Tongue (tissue), 2 donors: ENCODE measurements around the gene ARPC5L. TPM values are rescaled to one million over a fixed set of nuclear protein-coding genes. Genes with fewer than 3 reads are reported as not detected.
A peak's percentile ranks its signal among the peaks of the same experiment; 100 is the strongest.
"Not testable (repeated sequence)": the region's sequence is repeated elsewhere in the genome, so short reads cannot be mapped to it uniquely, and the experiment has no call there.

ENCODE experiments used
- DNase-seq: peaks from one replicate; pipeline ENCODE4 v3.0.0-alpha.2; 2015
- total RNA-seq: library from RNA; depleted of rRNA; stranded (reverse); fragments of >200 nt; gene quantifications from one replicate; pipeline ENCODE4 v1.2.3, GENCODE V29; 2014

ARPC5L gene
- total RNA-seq, 1 donor from 2014 or later: 16.1 TPM

DNA sequence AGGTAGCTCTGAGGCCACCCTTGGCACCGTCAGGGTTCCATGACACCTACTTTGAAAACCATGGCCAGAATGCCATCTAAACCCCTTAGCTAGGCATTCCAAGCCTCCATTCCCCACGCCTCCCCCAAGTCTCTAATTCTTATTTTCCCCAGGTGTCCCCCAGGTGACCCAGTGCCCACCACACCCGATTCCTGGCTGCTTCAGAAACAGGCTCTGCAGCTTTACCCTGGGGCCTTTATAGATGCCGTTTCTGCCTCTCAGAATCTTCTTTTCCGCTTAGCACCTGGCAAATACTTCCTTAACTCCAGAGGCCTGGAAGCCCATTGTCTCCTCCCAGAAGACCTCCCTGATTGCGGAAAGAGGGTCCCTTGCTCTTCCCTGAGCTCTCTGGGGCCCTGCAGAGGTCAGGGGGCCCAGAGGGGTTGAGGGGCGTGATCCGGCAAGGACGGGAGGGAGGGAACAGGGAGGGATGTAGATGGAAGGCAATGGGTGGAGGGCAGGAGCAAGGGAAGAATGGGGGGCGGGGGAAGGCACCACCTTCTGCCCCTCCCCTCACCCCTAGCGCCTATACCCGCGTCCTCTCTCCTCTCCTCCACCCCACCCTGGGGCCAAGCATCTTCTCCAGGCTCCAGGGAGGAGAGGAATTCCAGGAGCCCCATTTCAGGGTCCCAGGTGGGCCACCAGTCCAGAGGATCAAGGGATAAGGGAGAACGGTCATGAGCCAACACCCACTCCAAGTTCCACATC, 20.7 kb upstream of the ARPC5L start:
- no peak for DNase-seq

DNA sequence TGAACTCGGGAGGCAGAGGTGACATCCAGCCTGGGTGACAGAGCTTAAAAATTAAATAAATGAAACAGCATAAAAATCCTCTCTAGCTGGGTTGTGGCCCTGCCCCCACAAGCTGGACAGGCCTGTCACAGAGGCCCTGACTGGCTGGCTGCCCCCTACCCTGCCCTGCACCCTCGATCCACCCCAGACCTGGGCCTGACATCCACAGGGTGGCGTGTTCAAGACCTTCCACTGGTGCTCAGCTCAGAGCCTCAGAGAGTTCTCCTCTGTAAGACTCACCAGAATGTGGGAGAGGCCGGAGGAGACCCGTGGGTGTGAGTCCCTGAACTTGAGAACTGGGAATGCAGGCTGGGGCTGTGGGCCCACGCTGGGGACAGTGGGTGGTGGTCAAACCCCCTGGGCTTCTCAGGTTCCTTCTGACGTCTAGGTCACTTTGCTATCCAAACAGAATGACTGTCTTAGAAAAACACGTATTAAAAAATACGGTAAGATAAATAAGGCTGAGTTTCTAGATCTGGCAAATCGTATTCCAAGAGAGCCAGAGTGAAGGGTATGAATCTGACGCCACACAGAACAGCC, 18.4 kb upstream of the ARPC5L start:
- no peak for DNase-seq

DNA sequence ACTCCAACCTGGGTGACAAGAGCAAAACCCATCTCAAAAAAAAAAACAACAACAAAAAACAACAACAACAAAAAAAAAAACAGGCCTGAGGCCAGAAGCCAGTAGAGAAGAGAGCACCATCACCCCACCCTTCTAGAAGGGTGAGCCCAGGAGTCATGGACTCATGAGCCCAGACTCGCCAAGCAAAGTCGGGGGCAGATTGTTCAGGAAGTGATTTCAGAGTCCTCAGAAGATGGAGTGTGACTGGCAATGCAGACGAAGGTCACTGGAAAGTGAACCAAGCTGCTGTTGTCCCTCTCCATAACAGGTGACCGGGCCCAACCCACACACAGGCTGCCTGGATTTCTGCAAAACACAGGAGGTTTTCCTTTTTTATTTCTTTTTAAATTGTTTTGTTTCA, 17.6 kb upstream of the ARPC5L start:
- no peak for DNase-seq

DNA sequence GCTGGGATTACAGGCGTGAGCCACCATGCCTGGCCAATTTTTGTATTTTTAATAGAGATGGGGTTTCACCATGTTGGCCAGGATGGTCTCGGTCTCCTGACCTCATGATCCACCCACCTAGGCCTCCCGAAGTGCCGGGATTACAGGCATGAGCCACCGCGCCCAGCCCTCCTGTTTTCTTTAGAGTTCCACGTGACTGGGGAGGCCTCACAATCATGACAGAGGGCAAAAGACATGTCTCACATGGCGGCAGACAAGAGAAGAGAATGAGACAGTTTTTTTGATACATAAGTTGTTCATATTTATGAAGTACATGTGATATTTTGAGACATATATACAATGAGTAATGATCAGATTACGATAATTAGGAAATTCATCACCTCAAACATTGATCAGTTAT, 15.5 kb upstream of the ARPC5L start:
- DNase-seq: not testable (repeated sequence)

DNA sequence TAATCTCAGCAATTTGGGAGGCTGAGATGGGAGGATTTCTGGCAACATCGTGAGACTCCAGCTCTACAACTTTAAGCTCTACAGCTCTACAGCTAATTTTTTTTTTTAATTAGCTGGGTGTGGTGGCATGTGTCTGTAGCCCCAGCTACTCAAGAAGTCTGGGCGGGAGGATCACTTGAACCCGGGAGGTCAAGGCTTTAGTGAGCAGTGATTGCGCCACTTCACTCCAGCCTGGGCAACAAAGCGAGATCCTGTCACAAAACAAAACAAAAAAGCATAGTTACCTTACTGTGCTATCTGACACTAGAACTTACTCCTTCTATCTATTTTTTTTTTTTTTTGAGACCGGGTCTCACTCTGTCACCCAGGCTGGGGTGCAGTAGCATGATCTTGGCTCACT, 15.0 kb upstream of the ARPC5L start:
- DNase-seq: no peak

DNA sequence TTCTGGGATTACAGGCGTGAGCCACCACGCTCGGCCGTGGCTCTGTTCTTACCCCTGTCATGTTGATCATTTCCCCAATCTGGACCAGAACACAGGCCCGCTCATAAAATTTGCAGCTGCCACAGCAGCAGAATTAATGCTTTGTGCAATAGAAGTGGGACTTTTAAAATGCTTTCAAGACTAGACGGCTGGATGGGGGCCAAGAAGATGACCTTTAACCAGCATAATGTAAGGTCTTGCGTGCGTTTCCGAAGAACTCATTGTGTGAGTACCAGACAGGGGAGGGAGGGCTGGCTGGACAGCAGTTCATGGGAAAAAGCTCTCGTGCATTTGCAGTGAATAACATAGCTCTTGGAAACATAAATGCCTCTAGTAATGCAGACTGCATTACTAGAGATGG, 12.1 kb upstream of the ARPC5L start:
- DNase-seq: peak; percentile 67

DNA sequence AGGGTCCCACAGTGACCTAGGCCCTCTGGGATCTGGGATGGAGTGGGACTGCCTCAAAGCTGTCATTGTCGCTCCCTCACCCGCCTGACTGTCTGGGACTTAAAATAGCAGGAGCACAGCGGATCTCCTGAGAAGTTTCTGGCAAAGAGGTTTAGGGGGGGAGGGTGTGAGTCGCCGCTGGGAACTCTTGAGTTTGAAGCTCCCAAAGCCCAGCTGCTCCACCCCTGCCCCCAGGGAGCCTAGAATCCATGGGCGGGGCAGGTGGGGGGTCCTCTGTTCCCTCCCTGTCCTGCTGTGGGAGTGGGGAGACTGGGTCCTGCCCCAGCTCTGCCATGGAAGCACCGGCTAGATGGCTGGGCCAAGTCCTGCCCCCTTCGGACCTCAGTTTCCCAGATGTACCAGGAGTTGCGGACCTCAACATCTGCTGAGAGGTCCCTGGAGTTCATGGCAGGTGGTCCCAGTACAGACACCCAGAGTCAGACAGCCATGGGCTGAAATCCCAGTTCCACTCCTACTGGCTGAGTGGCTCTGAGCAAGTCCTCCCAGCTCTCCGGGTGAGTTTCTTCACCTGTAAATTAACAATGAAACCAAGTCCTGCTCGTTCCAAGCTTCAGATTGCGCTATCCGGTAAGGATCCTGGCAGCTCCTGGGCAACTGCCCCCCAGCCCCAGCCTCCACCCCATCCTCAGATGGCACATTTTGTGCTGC, 9.7 kb upstream of the ARPC5L start:
- DNase-seq: peak; percentile 69

DNA sequence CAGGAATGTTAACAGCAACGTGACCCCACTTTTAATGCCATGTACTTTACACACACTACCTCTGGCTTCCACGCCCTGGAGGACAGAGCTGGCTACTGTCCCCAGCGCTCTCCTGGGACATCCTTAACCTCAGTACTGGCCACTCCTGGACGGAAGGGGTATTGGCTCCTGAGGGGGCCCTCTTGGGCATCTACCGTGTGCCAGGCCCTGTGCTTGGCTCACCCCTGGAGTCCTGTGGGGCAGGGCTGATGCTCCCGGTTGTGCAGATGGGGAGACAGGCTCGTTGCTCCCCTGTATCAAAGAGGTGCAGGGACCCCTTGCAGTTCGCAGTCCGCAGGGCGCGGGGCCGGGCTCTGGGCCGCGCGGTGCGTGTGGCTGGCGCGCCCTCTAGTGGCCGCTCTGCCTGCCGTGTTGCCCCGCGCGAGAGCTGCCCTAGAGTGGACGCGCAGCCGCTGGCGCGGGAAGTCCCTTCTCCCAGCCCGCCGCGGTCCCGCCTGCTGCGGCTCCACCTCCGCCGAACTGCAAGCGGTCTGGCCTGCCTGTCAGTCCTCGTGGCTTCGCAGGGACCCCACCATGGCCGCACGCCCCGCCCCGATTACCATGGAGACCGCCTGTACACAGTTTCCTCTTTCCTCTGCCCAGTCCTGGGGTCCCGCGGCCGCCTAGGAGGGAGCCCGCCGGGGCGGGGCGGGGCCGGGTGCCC, 8.9 kb upstream of the ARPC5L start, which contains the start of gene WDR38:
WDR38 (plus strand) TSS at position 632 of the 703 bp plus-strand sequence. CDS start 72 bp downstream, outside the sequence.
- peak; percentile 88 for DNase-seq

DNA sequence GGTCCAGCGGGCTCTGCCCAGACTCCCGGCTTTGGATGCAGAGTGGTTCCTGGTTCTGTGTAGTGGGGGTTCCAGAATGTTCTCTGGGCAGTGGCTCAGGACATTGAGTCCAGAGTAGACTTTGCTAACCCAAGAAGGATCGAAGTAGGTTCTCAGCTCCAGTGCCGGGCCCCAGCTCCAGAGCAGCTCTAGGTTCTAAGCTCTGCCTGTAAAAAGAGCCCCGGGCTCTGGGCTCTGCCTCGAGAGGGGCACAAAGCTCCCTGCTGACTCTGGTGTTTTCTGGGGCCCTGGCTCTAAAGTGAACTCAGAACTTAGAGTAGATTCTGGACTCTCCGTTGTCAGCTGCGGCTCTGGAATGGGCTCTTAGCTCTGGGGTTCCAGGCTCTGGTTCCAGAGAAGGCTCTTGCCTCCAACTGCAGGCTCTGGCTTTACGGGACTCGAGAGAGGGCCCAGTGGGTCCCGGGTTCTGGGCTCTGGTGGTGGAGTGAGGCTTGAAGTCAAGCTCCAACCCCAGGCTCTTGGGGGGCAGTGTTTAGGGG, 8.3 kb upstream of the ARPC5L start:
- no peak for DNase-seq

DNA sequence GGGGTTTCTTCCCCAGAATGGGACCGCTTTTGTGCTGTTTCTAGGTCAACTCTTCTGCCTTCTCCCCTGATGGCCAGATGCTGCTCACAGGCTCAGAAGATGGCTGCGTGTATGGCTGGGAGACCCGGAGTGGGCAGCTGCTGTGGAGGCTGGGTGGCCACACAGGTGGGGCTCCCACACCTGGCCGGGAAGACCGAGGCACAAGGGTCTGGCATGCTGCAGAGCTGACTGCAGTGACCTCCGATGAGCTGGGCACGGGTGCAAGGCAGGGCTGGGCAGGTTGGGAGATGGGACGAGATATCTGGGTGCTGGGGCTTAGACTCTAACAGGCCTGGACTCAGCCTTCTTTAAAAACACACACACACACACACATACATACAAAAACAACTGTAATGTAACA, 7.8 kb upstream of the ARPC5L start:
- DNase-seq: no peak

DNA sequence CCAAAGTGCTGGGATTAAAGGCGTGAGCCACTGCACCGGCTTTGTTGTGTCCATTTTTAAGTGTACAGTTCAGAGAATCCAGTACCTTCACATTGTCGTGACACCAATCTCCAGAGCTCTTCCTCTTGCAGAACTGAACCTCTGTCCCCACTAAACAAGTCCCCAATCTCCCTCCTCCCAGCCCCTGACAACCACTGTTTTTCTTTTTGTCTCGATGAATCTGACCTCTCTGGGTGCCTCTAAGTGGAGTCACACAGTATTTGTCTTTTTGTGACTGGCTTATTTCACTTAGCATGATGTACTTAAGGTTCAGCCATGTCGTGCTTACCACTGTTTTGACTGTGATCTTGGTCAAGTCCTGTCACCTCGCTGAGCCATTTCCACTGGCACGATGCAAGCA, 7.1 kb upstream of the ARPC5L start:
- DNase-seq: no peak

DNA sequence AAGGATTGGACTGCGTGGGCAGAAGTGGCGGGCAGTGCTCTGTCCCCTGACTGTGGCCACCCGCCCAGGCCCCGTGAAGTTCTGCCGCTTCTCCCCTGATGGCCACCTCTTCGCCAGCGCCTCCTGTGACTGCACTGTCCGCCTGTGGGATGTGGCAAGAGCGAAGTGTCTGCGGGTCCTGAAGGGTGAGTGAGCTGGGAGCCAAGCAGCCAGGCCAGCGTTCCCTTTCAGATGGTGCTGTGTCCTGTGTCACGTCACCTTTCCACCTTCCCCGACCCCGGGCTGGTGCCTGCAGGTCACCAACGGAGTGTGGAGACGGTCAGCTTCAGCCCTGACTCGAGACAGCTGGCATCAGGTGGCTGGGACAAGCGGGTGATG, 6.4 kb upstream of the ARPC5L start:
- DNase-seq: no peak

DNA sequence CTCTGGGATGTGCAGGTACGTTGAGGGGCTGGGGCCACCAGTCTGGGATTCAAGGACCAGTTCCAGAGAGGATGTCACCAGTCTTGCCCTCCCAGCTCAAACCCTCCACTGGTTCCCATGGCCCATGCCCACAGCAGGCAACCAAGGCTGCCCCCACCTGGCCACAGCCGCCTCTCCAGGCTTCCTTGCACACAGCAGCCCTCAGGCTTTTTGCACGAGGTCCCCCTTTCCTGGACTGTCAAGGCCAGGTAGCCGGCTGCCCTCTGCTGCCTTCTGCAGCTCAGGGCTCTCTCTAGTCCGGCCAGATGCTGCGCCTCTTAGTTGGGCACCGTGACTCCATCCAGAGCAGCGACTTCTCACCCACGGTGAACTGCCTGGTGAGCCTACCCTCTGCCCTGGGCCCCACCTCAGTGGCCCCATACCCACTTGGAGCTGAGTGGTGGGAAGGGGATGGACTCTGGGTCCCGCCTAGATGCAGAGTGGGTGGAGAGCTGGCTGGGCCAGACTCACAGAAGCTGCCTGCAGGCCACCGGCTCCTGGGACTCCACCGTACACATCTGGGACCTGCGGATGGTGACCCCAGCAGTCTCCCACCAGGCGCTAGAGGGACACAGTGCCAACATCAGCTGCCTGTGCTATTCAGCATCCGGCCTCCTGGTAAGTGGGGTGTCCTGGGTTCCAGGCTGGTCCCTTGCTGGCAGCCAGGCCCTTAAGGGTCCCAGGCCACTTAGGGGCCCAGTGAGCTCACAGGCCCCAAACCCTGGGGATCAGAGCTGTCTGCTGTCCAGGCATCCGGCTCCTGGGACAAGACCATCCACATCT, 5.8 kb upstream of the ARPC5L start:
- no peak for DNase-seq

DNA sequence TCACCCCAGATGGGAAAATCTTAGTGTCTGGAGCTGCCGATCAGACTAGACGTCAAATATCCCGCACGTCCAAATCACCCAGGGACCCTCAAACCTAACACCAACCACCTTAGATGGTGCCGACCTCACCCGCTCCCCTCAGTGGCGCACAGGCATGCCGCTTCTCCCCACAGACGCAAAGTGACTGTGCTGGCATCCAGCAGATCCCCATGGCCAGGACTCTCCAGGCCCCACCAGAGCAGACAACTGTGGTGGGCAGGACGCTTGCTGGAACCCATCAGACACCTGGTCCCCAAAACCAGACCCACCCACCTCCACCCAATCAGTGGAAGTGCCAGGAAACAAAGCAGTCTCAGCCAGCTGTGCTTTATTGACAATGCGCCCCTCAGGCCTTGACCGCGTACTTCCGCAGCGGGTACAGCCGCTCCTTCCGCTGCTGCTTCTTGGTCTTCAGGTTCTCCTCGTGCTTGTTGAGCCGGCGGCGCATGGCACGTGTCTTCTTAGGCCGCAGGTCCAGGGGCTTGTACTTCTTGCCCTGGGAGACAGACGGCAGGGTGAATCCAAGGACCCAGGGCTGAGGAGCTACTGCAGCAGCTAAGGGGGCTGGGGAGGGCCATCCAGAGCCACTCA, 4.3 kb upstream of the ARPC5L start:
- no peak for DNase-seq

DNA sequence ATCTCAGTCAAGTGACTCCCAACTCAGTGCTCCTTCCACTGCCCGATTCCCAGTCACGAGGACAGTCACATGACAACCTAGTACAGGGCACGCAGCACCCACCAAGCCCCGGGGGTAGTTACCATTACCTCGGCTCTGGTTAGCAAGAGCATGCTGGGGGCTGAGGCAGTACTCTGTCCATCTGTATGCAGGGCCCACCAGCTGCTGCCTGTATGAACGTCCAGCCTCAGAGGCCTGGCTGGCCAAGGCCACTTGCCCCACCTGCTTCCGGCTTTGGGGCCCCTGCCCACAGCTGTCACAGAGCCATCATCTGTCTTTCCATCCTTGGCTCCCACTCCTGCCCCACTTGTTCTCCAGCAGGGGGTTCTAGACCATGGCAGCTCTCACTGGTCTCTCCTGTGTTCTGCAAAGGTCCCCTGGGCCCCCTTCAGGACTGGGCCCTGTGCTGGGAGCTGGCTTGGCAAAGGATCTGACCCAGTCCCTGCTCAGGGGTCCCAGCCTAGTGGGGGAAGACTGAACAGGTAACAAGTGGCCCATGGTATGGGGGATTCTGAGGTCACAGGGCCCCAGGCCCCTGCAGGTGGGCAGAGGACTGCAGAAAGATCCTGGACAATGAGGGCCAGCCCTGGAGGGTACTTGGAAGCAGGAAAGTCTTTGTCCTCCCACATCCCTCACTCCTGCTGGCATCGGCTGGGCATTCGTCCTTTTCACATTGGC, 3.4 kb upstream of the ARPC5L start:
- peak; percentile 65 for DNase-seq

DNA sequence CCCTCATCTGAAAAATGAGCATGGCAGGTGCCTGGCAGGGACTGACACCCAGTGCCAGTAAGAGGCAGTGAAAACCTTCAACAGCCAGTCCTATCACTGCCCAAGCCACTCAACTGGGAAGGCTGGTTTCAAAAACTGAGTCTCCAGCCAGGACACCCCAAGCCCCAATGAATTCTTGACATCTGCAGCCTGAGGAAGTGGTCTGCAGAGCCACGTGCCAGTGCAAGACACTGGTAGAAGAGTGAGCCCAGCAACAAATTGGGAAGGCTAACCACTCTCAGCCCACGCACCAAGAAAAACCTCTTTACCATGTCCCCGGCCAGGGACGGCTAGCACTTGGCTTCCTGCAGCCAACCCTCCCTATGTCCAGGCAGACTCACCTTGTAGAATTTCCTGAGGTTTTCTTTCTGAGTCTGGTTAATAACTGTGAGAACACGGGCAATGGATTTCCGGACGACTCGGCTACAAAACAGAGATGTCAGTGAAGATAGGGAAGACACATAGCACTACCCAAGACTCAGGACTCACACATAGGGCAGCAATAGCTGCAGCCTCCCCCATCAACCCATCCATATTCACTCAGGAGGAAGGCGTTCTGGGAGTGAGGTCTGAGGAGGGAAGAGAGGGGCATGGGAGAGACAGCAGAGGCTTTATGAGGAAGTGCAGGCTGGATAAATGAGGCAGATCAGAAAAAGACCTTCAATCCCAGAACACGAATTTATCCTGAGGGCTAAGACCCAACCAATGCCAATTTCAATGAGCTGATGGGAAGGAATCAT, 1.9 kb upstream of the ARPC5L start:
- DNase-seq: no peak

DNA sequence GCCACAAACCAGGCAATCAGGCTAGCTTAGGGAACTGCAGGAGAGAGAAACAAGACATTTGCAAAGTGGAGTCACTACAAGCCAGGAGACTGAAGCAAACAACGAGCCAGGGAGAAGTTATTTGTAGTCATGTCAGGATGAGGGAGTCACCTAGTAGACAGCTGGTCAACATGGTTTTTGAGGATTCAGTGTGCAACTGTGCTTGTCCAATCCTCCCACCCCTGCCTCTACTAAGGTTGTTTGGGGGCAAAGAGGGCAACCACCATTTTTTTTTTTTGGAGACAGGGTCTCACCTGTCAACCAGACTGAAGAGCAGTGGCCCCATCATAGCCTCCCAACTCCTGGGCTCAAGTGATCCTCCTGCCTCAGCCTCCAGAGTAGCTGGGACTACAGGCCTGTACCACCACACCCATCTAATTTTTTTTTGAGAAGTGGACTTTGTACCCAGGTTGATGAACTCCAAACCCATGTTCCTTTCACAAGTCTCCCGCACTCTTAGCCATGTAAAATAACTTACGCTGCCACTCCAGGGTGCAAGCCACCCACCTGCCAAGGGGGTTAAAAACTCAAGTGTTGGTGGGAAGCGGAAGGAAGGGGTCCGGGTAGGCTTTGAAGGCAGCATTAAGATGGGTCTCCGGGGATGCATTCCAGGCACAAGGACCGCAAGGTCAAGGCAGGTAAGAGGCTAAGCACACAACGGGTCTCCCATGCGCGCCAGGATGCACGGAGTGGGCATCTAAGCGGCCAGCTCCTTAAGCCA, 1.2 kb upstream of the ARPC5L start:
- DNase-seq: no peak

DNA sequence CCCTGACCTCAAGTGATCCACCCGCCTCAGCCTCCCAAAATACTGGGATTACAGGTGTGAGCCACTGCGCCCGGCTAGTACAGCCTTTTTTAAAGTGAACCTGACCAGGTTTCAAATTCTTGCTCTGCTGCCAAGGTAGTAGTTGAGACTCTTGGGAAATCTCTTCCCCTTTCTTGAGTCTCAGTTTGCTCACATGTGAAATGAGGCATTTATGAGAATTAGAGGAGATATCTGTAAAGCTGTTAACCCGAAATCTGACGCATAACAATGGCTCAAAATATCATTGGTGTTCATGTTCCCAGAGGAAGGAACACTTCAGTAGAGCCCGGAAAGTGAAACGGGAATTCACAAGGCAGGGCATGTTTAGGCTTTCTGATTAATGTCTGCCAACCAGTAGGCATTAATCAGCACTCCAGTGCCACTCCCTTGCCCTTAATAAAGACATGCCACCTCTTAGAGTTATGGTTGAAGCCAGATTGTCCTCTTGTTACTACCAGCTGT, 1.5 kb downstream of the ARPC5L start:
- DNase-seq: no peak
